ENCODE measurements around the gene BRSK2. TPM values are rescaled to one million over a fixed set of nuclear protein-coding genes. Genes with fewer than 3 reads are reported as not detected.
A peak's percentile ranks its signal among the peaks of the same experiment; 100 is the strongest.

The BRSK2 gene
- total RNA-seq, 2 experiments from 2014 or later: 0.96 to 1.2 TPM

DNA sequence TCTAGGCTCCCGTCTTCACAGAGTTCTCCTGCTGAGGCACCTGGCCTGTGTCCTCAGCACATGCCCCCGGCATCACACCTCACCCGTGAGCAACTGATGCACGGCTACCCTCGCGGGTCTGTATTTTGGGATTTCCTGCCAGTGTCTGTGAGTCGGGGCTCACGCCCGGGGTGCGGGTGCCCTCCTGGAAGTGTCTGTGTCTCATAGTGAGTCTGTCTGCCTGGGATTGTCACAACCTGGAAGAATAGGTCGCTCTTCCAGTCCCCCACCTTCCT is 11.4 kb downstream of the BRSK2 start:
- no peaks in the 10 kb centered on the region for H3K9me3 Mint-ChIP-seq (ENCODE audit: low read depth)
- no peaks in the 10 kb centered on the region for H3K27me3 Mint-ChIP-seq
- no peak overlapping the region for H3K27ac Mint-ChIP-seq
- ATAC-seq: no peak
- H3K4me3 Mint-ChIP-seq: no peak overlapping the region
- no peaks in the 10 kb centered on the region for H3K36me3 Mint-ChIP-seq (ENCODE audit: low read depth)
- intact Hi-C loops (cut with DNase I, micrococcal nuclease): no loop called here
- no peaks in the 10 kb centered on the region for H3K4me1 Mint-ChIP-seq
- ChIA-PET POLR2A (no interaction called here), CTCF (no interaction called here)
- no peak for DNase-seq

- no peaks in the 10 kb centered on the region for H3K4me1 Mint-ChIP-seq
- CTCF ChIA-PET: interaction anchor here (0.6 kb wide), 2 partner anchors 9 to 52 kb away, joined by 3 read pairs; no protein-coding TSS in a partner anchor
- DNase-seq (peak; percentile 71), ATAC-seq (peak; percentile 53)
- H3K9me3 Mint-ChIP-seq (ENCODE audit: low read depth): no peaks in the 10 kb centered on the region
- H3K27ac Mint-ChIP-seq: no peak overlapping the region
- H3K27me3 Mint-ChIP-seq: no peaks in the 10 kb centered on the region
- H3K36me3 Mint-ChIP-seq (ENCODE audit: low read depth): no peaks in the 10 kb centered on the region
- intact Hi-C loops (cut with DNase I, micrococcal nuclease): no loop called here
- no peak overlapping the region for H3K4me3 Mint-ChIP-seq
- POLR2A ChIA-PET: no interaction called here
Observed at GRCh38 chr11:1401656-1402221, 12.0 kb downstream of the BRSK2 start.

DNA sequence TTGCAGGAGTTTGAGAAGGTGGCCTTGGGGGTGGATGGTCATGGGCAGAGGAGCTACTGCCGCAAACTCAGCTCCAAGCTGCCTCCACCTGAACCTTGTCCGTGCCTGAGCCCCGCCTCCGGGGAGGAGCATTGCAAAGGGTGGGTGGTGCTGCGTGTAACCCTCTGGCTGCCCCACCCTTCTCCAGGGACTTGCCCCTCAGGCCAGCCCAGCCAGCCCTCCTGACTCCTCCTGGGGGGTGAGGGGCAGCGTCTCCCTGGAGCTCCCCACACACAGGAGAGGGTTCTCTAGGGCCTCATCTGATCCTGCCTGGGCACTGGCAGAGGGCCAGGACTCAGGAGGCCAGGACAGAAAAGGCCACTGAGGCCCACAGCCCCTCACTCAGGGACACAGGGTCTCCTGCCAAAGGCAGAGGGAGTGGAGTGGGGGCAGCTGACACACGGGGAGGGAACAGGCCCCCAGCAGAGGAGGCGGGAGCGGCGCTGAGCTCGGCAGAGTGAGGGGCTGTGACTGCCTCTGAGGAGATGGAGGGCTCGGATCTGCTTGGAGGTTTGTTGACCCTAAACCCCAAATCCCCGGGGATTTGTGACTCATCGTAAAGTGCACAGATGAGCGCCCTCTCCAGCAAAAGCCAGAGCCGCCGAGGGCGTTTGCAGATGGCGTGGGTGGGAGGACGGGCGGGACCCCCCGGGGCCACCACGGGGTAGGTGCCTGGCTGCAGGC is 12.8 kb downstream of the BRSK2 start:
- no peaks in the 10 kb centered on the region for H3K4me1 Mint-ChIP-seq
- H3K27me3 Mint-ChIP-seq: no peaks in the 10 kb centered on the region
- no peak overlapping the region for H3K27ac Mint-ChIP-seq
- ChIA-PET POLR2A (no interaction called here), CTCF (interaction anchor here (0.6 kb wide), 2 partner anchors 10 to 51 kb away, joined by 3 read pairs; no protein-coding TSS in a partner anchor)
- H3K9me3 Mint-ChIP-seq (ENCODE audit: low read depth): no peaks in the 10 kb centered on the region
- intact Hi-C loops (cut with DNase I, micrococcal nuclease): no loop called here
- DNase-seq (no peak), ATAC-seq (no peak)
- H3K36me3 Mint-ChIP-seq (ENCODE audit: low read depth): no peaks in the 10 kb centered on the region
- H3K4me3 Mint-ChIP-seq: no peak overlapping the region

- H3K4me3 Mint-ChIP-seq: no peak overlapping the region
- ATAC-seq (no peak), DNase-seq (no peak)
- H3K4me1 Mint-ChIP-seq: no peaks in the 10 kb centered on the region
- no peaks in the 10 kb centered on the region for H3K36me3 Mint-ChIP-seq (ENCODE audit: low read depth)
- H3K9me3 Mint-ChIP-seq (ENCODE audit: low read depth): no peaks in the 10 kb centered on the region
- no peaks in the 10 kb centered on the region for H3K27me3 Mint-ChIP-seq
- intact Hi-C loops (cut with DNase I, micrococcal nuclease): no loop called here
- CTCF ChIA-PET: no interaction called here
- POLR2A ChIA-PET: no interaction called here
- no peak overlapping the region for H3K27ac Mint-ChIP-seq
Observed at GRCh38 chr11:1403078-1403620, 13.4 kb downstream of the BRSK2 start.

DNA sequence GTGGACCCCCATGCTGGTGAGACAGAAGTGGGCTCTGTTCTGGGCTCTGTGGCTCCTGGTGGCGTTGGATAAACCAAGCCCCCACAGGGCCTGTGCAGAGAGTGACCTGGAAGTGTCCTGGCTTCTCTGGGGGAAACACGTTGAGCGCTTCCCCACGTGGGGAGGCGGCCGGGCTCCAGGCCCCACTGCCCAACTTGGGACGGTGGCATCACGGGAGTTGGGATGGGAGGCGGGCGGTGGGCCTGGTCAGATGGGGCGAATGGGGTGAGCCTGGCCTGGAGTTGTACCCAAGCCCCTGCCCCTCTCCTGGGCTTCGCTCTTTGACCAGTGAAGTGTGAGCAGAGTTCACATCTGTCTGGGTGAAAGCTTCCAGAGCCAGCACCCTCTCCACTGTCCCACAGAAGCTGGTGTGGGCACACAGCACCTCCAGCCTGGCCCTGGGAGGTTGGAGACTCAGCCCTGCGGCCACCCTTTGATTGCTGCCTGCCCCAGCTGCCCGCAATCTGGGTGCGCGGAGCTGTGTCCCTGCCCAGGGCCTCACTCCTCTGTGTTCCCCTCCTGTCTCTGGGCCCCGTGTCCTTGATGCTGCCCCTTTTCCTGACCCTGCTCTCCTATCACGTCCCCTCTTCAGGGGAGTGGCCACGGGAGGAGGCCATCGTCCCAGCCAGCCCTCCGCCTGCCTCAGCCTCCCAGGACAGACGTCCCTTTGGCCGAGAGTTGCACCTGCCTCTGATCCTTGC is 14.2 kb downstream of the BRSK2 start:
- no peaks in the 10 kb centered on the region for H3K9me3 Mint-ChIP-seq (ENCODE audit: low read depth)
- DNase-seq (no peak), ATAC-seq (no peak)
- no peaks in the 10 kb centered on the region for H3K36me3 Mint-ChIP-seq (ENCODE audit: low read depth)
- no peak overlapping the region for H3K27ac Mint-ChIP-seq
- H3K4me3 Mint-ChIP-seq: no peak overlapping the region
- H3K4me1 Mint-ChIP-seq: no peaks in the 10 kb centered on the region
- intact Hi-C loops (cut with DNase I, micrococcal nuclease): no loop called here
- ChIA-PET POLR2A (no interaction called here), CTCF (no interaction called here)
- H3K27me3 Mint-ChIP-seq: no peaks in the 10 kb centered on the region

DNA sequence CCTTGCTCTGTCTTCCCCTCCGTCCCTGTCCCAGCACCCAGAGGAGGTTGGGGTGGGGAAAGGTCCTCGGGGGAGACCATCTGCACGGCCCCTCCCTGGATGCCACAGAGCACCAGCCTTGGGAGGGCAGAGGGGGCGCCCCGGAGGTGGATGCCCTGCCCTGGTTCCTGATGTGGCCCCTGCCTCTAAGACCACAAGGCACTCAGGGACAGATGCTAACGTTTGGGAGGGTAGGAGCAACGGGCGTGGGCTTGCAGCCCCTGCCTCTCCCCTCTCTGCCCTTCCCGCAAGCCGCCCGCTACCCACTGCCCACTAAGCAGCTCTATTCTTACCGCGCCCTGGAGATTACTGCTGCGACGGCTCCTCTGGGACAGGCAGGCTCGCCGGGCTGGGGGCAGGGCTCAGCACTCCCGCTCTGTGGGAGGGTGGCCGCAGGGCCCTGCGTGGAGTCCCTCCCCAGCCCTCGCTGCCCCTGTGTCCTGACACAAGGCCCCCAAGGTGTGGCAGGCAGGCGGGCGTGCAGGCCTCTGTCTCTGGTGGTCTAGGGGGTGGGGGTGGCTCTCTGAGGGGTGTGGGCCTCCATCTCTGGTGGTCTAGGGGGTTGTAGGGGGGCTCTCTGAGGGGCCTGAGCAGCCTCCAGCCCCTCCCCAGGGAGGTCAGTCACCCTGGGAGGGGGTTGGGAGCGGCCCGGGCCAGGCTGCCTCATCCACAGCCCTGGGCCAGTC is 14.9 kb downstream of the BRSK2 start:
- ATAC-seq (no peak), DNase-seq (no peak)
- ChIA-PET CTCF (no interaction called here), POLR2A (no interaction called here)
- Mint-ChIP-seq H3K36me3 (ENCODE audit: low read depth) (no peaks in the 10 kb centered on the region), H3K27ac (no peak overlapping the region), H3K9me3 (ENCODE audit: low read depth) (no peaks in the 10 kb centered on the region), H3K4me1 (no peaks in the 10 kb centered on the region), H3K4me3 (no peak overlapping the region), H3K27me3 (no peaks in the 10 kb centered on the region)
- intact Hi-C loops (cut with DNase I, micrococcal nuclease): no loop called here

GRCh38 chr11:1405186-1406020 is 15.7 kb downstream of the BRSK2 start:
- POLR2A ChIA-PET: no interaction called here
- CTCF ChIA-PET: no interaction called here
- Mint-ChIP-seq H3K27ac (no peak overlapping the region), H3K9me3 (ENCODE audit: low read depth) (no peaks in the 10 kb centered on the region), H3K4me1 (no peaks in the 10 kb centered on the region), H3K4me3 (no peak overlapping the region), H3K27me3 (no peaks in the 10 kb centered on the region), H3K36me3 (ENCODE audit: low read depth) (no peaks in the 10 kb centered on the region)
- DNase-seq: no peak
- no peak for ATAC-seq
- intact Hi-C loops (cut with DNase I, micrococcal nuclease): no loop called here

GRCh38 chr11:1406571-1407485 is 17.1 kb downstream of the BRSK2 start:
- DNase-seq (no peak), ATAC-seq (no peak)
- Mint-ChIP-seq H3K9me3 (ENCODE audit: low read depth) (no peaks in the 10 kb centered on the region), H3K4me1 (no peaks in the 10 kb centered on the region), H3K36me3 (ENCODE audit: low read depth) (no peaks in the 10 kb centered on the region), H3K27ac (no peak overlapping the region), H3K27me3 (no peaks in the 10 kb centered on the region), H3K4me3 (no peak overlapping the region)
- intact Hi-C loops (cut with DNase I, micrococcal nuclease): no loop called here
- ChIA-PET POLR2A (no interaction called here), CTCF (no interaction called here)

- ChIA-PET POLR2A (no interaction called here), CTCF (no interaction called here)
- Mint-ChIP-seq H3K9me3 (ENCODE audit: low read depth) (no peaks in the 10 kb centered on the region), H3K36me3 (ENCODE audit: low read depth) (no peaks in the 10 kb centered on the region), H3K4me1 (no peaks in the 10 kb centered on the region), H3K4me3 (no peak overlapping the region), H3K27me3 (no peaks in the 10 kb centered on the region), H3K27ac (no peak overlapping the region)
- ATAC-seq: no peak
- intact Hi-C loops (cut with DNase I, micrococcal nuclease): no loop called here
- DNase-seq: no peak
Observed at GRCh38 chr11:1407668-1408067, 17.9 kb downstream of the BRSK2 start.

- POLR2A ChIA-PET: no interaction called here
- Mint-ChIP-seq H3K27me3 (no peaks in the 10 kb centered on the region), H3K36me3 (ENCODE audit: low read depth) (no peaks in the 10 kb centered on the region)
Observed at GRCh38 chr11:1408346-1408745, 18.6 kb downstream of the BRSK2 start.

More at GRCh38 chr11:1408346-1408745, 18.6 kb downstream of the BRSK2 start:
- no peaks in the 10 kb centered on the region for H3K4me1 Mint-ChIP-seq
- H3K27ac Mint-ChIP-seq: no peak overlapping the region
- H3K4me3 Mint-ChIP-seq: no peak overlapping the region
- DNase-seq (no peak), ATAC-seq (no peak)
- CTCF ChIA-PET: no interaction called here
- intact Hi-C loops (cut with DNase I, micrococcal nuclease): no loop called here
- H3K9me3 Mint-ChIP-seq (ENCODE audit: low read depth): no peaks in the 10 kb centered on the region
